Spleen (tissue), 7 donors: ENCODE data around the gene CRELD2.

Experiments used
- POLR2A ChIP-seq, 3 donors: fragments of 450-650 bp; IDR thresholded peaks; one replicate each; pipeline ENCODE4 v1.5.1; 2017; ENCODE audit warnings: antibody characterized with exemption in 3 of 3, mild to moderate bottlenecking in 1 of 3
- POLR2AphosphoS5 ChIP-seq, 3 donors: sonication (generic); formaldehyde crosslinking; IDR thresholded peaks; one replicate each; pipeline ENCODE4 v1.5.1; 2017; ENCODE audit warnings: antibody characterized with exemption in 3 of 3
- TF ChIP-seq, protein P1 (sequence below), 11 experiments: fragments of 200-600 bp in 7 of 11; fragments of 450-650 bp in 4 of 11; sonication (generic) in 4 of 11; IDR thresholded peaks in 8 of 11; conservative IDR thresholded peaks in 3 of 11; 1 replicate in 7 of 11; 2 replicates in 4 of 11; pipeline versions ENCODE4 v1.4.0 to v1.8.0; 2016 to 2021; ENCODE audit warnings: antibody characterized with exemption in 11 of 11, inconsistent platforms in 4 of 11, mild to moderate bottlenecking in 1 of 11
- donor health status: DM: no; HTN: no; CAD: no; lungs with moderate emphysema.
- donor health status: DM: no; HTN: no; CAD: no.
- donor health status: DM: no; HTN: no; CAD: no.

GRCh38 chr22:49938565-49939136 is 20.2 kb downstream of the CRELD2 start:
- TF ChIP-seq, protein P1, sequence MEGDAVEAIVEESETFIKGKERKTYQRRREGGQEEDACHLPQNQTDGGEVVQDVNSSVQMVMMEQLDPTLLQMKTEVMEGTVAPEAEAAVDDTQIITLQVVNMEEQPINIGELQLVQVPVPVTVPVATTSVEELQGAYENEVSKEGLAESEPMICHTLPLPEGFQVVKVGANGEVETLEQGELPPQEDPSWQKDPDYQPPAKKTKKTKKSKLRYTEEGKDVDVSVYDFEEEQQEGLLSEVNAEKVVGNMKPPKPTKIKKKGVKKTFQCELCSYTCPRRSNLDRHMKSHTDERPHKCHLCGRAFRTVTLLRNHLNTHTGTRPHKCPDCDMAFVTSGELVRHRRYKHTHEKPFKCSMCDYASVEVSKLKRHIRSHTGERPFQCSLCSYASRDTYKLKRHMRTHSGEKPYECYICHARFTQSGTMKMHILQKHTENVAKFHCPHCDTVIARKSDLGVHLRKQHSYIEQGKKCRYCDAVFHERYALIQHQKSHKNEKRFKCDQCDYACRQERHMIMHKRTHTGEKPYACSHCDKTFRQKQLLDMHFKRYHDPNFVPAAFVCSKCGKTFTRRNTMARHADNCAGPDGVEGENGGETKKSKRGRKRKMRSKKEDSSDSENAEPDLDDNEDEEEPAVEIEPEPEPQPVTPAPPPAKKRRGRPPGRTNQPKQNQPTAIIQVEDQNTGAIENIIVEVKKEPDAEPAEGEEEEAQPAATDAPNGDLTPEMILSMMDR (IDR thresholded peaks at IDR 0.05 in 8 of 11, conservative IDR thresholded peaks at IDR 0.05 in 3 of 11) = no peak
- TF ChIP-seq POLR2A (IDR thresholded peaks at IDR 0.05) (no peak), POLR2AphosphoS5 (IDR thresholded peaks at IDR 0.05) (no peak)
